OCI-LY7 (cell line): ENCODE data around the gene SPAG16.
"Not testable (repeated sequence)": the region's sequence is repeated elsewhere in the genome, so short reads cannot be mapped to it uniquely, and the experiment has no call there.

Experiments
- EZH2phosphoT487 ChIP-seq: fragments of 200-600 bp; sonication (generic); IDR thresholded peaks from 2 replicates; pipeline ENCODE4 v1.6.1; 2018; ENCODE audit warnings: low read depth, borderline replicate concordance, mild to moderate bottlenecking, mixed run types, antibody characterized with exemption, low read length, moderate library complexity, mixed read lengths
- TF ChIP-seq, protein P1 (sequence below): fragments of 200-600 bp; sonication (generic); conservative IDR thresholded peaks from 2 replicates; pipeline ENCODE4 v1.5.1; 2014; ENCODE audit warnings: mild to moderate bottlenecking, antibody characterized with exemption, low read length, moderate library complexity, mixed read lengths

DNA sequence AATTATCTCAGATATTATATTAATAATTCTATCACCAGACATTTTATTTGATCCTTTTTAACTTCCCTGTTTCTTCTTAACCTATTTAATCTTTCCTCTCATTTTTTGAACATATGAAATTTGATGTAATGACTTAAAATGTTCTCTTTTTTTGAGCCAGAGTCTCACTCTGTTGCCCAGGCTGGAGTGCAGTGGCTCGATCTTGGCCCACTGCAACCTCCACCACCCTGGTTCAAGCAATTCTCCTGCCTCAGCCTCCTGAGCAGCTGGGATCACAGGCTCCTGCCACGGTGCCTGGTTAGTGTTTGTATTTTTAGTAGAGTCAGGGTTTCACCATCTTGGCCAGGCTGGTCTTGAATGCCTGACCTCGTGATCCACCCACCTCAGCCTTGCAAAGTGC, 404.6 kb downstream of the SPAG16 start:
- TF ChIP-seq, protein P1, sequence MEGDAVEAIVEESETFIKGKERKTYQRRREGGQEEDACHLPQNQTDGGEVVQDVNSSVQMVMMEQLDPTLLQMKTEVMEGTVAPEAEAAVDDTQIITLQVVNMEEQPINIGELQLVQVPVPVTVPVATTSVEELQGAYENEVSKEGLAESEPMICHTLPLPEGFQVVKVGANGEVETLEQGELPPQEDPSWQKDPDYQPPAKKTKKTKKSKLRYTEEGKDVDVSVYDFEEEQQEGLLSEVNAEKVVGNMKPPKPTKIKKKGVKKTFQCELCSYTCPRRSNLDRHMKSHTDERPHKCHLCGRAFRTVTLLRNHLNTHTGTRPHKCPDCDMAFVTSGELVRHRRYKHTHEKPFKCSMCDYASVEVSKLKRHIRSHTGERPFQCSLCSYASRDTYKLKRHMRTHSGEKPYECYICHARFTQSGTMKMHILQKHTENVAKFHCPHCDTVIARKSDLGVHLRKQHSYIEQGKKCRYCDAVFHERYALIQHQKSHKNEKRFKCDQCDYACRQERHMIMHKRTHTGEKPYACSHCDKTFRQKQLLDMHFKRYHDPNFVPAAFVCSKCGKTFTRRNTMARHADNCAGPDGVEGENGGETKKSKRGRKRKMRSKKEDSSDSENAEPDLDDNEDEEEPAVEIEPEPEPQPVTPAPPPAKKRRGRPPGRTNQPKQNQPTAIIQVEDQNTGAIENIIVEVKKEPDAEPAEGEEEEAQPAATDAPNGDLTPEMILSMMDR, result not testable (repeated sequence)
- TF ChIP-seq EZH2phosphoT487, result not testable (repeated sequence)
